Measurements from ENCODE around the gene YAP1.
A peak's percentile ranks its signal among the peaks of the same experiment; 100 is the strongest.
"Not testable (repeated sequence)": the region's sequence is repeated elsewhere in the genome, so short reads cannot be mapped to it uniquely, and the experiment has no call there.

YAP1 gene

DNA sequence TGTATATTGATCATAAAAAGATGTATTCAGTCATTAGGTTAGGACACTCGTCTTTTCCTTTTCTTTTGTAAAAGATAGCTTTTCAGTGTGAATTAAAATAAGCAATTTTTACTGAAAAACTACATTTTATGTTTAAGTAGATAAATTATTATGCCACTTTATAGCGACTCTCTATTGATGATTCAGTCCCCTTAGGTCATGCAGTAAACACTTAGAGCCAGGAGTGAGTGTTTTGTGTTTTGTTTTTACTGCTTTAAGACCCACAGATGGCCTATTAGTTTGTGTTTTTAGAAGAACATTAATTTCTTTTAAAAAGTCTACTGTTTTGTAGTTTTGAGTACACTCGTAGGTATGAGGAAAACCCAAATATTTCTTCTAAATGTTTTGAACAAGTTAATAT lies 86.6 kb downstream of the YAP1 start:
- Histone ChIP-seq H3K9ac (ENCODE audit: low read depth, low read length, poor library complexity) (no peak overlapping the region), H2AFZ (ENCODE audit: low read length) (no peak overlapping the region), H2AK5ac (ENCODE audit: low read depth, low read length) (no peak overlapping the region), H2BK5ac (ENCODE audit: low read length) (no peak overlapping the region), H4K8ac (ENCODE audit: low read depth, low read length) (no peak overlapping the region), H3K27me3 (ENCODE audit: control insufficient read depth in 3 of 3, insufficient read depth in 3 of 3, low read depth in 1 of 3, low read length in 3 of 3) (no peaks in the 10 kb centered on the region), H3K4me2 (ENCODE audit: insufficient read depth, low read length, poor library complexity, severe bottlenecking) (no peak overlapping the region), H3K18ac (ENCODE audit: low read length) (no peak overlapping the region), H2BK15ac (ENCODE audit: low read length) (no peak overlapping the region), H3K4me1 (ENCODE audit: control insufficient read depth in 2 of 2, insufficient read depth in 1 of 2, low read depth in 1 of 2, low read length in 2 of 2) (peaks cover 0 to 23% of the 10 kb centered on the region in 2 donors), H2BK120ac (ENCODE audit: low read depth, low read length) (no peak overlapping the region), H4K91ac (ENCODE audit: low read depth, low read length, poor library complexity) (no peak overlapping the region), H3K79me1 (ENCODE audit: low read depth, low read length) (no peaks in the 10 kb centered on the region), H3K27ac (replicated peaks; ENCODE audit: low read length) (no peak overlapping the region), H3K4ac (ENCODE audit: low read length) (no peak overlapping the region), H3K4me3 (ENCODE audit: low read length in 2 of 2) (no peak overlapping the region), H3K9me3 (replicated peaks in 1 of 2; ENCODE audit: control insufficient read depth in 2 of 2, insufficient read depth in 1 of 2, low read depth in 1 of 2, low read length in 2 of 2) (peaks cover 0 to 18% of the 10 kb centered on the region in 2 donors), H3K36me3 (replicated peaks in 1 of 2; ENCODE audit: control insufficient read depth in 2 of 2, insufficient read depth in 2 of 2, low read length in 2 of 2) (peaks cover 0 to 49% of the 10 kb centered on the region in 2 donors), H3K23ac (ENCODE audit: low read depth, low read length, poor library complexity) (no peak overlapping the region), H2BK12ac (ENCODE audit: low read length) (no peak overlapping the region), H3K14ac (ENCODE audit: low read length) (no peak overlapping the region)
- WGBS, 2 donors (ENCODE audit: extremely low coverage in 2 of 2, insufficient read length in 2 of 2, insufficient replicate concordance in 1 of 2): no CpG with 5 or more reads among the region's 3 CpGs
- DNase-seq (ENCODE audit: low spot score): no peak

DNA sequence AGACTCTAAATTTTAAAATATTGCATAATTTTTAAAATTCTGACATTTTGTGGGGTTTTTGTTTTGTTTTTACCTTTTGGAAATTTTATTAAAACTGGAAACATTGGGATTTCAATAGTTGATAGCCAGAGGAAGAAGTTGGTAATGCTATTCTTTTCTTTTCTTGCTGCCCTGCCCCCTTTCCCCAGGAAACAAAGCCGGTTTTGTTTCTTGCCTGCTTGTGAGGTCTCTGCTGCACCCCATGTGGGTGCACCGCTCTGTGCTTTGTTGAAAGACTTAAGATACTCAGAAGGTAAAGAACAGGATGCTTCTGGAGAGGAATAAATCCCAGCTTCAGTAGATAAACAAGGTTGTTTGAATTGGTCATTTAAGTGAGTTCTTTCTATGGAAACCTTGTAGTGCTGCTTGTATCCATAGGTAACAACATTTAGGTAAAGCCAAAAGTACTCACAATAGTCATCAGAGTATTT lies 87.5 kb downstream of the YAP1 start:
- Histone ChIP-seq H2BK120ac (ENCODE audit: low read depth, low read length) (no peak overlapping the region), H4K91ac (ENCODE audit: low read depth, low read length, poor library complexity) (no peak overlapping the region), H2BK5ac (ENCODE audit: low read length) (no peak overlapping the region), H3K23ac (ENCODE audit: low read depth, low read length, poor library complexity) (no peak overlapping the region), H3K4me3 (ENCODE audit: low read length in 2 of 2) (no peak overlapping the region), H3K4ac (ENCODE audit: low read length) (no peak overlapping the region), H2AK5ac (ENCODE audit: low read depth, low read length) (no peak overlapping the region), H3K4me1 (ENCODE audit: control insufficient read depth in 2 of 2, insufficient read depth in 1 of 2, low read depth in 1 of 2, low read length in 2 of 2) (peaks cover 0 to 24% of the 10 kb centered on the region in 2 donors), H3K27ac (replicated peaks; ENCODE audit: low read length) (no peak overlapping the region), H4K8ac (ENCODE audit: low read depth, low read length) (no peak overlapping the region), H3K18ac (ENCODE audit: low read length) (no peak overlapping the region), H3K9me3 (replicated peaks in 1 of 2; ENCODE audit: control insufficient read depth in 2 of 2, insufficient read depth in 1 of 2, low read depth in 1 of 2, low read length in 2 of 2) (peaks cover 0 to 16% of the 10 kb centered on the region in 2 donors), H2AFZ (ENCODE audit: low read length) (no peak overlapping the region), H3K4me2 (ENCODE audit: insufficient read depth, low read length, poor library complexity, severe bottlenecking) (no peak overlapping the region), H3K27me3 (ENCODE audit: control insufficient read depth in 3 of 3, insufficient read depth in 3 of 3, low read depth in 1 of 3, low read length in 3 of 3) (no peaks in the 10 kb centered on the region), H3K14ac (ENCODE audit: low read length) (no peak overlapping the region), H3K79me1 (ENCODE audit: low read depth, low read length) (no peaks in the 10 kb centered on the region), H2BK12ac (ENCODE audit: low read length) (no peak overlapping the region), H3K36me3 (replicated peaks in 1 of 2; ENCODE audit: control insufficient read depth in 2 of 2, insufficient read depth in 2 of 2, low read length in 2 of 2) (peaks cover 0 to 47% of the 10 kb centered on the region in 2 donors), H3K9ac (ENCODE audit: low read depth, low read length, poor library complexity) (no peak overlapping the region), H2BK15ac (ENCODE audit: low read length) (no peak overlapping the region)
- DNase-seq (ENCODE audit: low spot score): peak; percentile 64
- WGBS, 2 donors (ENCODE audit: extremely low coverage in 2 of 2, insufficient read length in 2 of 2, insufficient replicate concordance in 1 of 2): no CpG with 5 or more reads among the region's 2 CpGs

GRCh38 chr11:102199673-102200072 lies 89.4 kb downstream of the YAP1 start:
- no peak overlapping the region for H3K4me3 ChIP-seq (ENCODE audit: low read length in 2 of 2)
- H3K27me3 ChIP-seq (ENCODE audit: control insufficient read depth in 3 of 3, insufficient read depth in 3 of 3, low read depth in 1 of 3, low read length in 3 of 3): no peaks in the 10 kb centered on the region
- H2BK5ac ChIP-seq (ENCODE audit: low read length): no peak overlapping the region
- H3K79me1 ChIP-seq (ENCODE audit: low read depth, low read length): no peaks in the 10 kb centered on the region
- no peak overlapping the region for H2AFZ ChIP-seq (ENCODE audit: low read length)
- H4K8ac ChIP-seq (ENCODE audit: low read depth, low read length): no peak overlapping the region
- no peak overlapping the region for H3K9ac ChIP-seq (ENCODE audit: low read depth, low read length, poor library complexity)
- H3K36me3 ChIP-seq (replicated peaks in 1 of 2; ENCODE audit: control insufficient read depth in 2 of 2, insufficient read depth in 2 of 2, low read length in 2 of 2): peaks cover 0 to 50% of the 10 kb centered on the region in 2 donors
- H3K4ac ChIP-seq (ENCODE audit: low read length): no peak overlapping the region
- H3K14ac ChIP-seq (ENCODE audit: low read length): no peak overlapping the region
- H2BK12ac ChIP-seq (ENCODE audit: low read length): no peak overlapping the region
- H3K4me2 ChIP-seq (ENCODE audit: insufficient read depth, low read length, poor library complexity, severe bottlenecking): no peak overlapping the region
- no peak overlapping the region for H3K23ac ChIP-seq (ENCODE audit: low read depth, low read length, poor library complexity)
- no peak overlapping the region for H3K27ac ChIP-seq (replicated peaks; ENCODE audit: low read length)
- no peak overlapping the region for H2BK15ac ChIP-seq (ENCODE audit: low read length)
- no CpG with 5 or more reads among the region's 2 CpGs for WGBS, 2 donors (ENCODE audit: extremely low coverage in 2 of 2, insufficient read length in 2 of 2, insufficient replicate concordance in 1 of 2)
- no peak overlapping the region for H4K91ac ChIP-seq (ENCODE audit: low read depth, low read length, poor library complexity)
- H2BK120ac ChIP-seq (ENCODE audit: low read depth, low read length): no peak overlapping the region
- peaks cover 1 to 26% of the 10 kb centered on the region in 2 donors for H3K4me1 ChIP-seq (ENCODE audit: control insufficient read depth in 2 of 2, insufficient read depth in 1 of 2, low read depth in 1 of 2, low read length in 2 of 2)
- no peak overlapping the region for H3K18ac ChIP-seq (ENCODE audit: low read length)
- peaks cover 0 to 8% of the 10 kb centered on the region in 2 donors for H3K9me3 ChIP-seq (replicated peaks in 1 of 2; ENCODE audit: control insufficient read depth in 2 of 2, insufficient read depth in 1 of 2, low read depth in 1 of 2, low read length in 2 of 2)
- DNase-seq (ENCODE audit: low spot score): no peak
- no peak overlapping the region for H2AK5ac ChIP-seq (ENCODE audit: low read depth, low read length)

GRCh38 chr11:102200325-102200724 lies 90.1 kb downstream of the YAP1 start:
- WGBS, 2 donors (ENCODE audit: extremely low coverage in 2 of 2, insufficient read length in 2 of 2, insufficient replicate concordance in 1 of 2): no CpG with 5 or more reads among the region's 5 CpGs
- not testable (repeated sequence) for H3K4me2 ChIP-seq (ENCODE audit: insufficient read depth, low read length, poor library complexity, severe bottlenecking); H4K8ac ChIP-seq (ENCODE audit: low read depth, low read length); H3K14ac ChIP-seq (ENCODE audit: low read length); H3K23ac ChIP-seq (ENCODE audit: low read depth, low read length, poor library complexity); H2BK12ac ChIP-seq (ENCODE audit: low read length); H4K91ac ChIP-seq (ENCODE audit: low read depth, low read length, poor library complexity); H2BK15ac ChIP-seq (ENCODE audit: low read length); H3K4me3 ChIP-seq (ENCODE audit: low read length in 2 of 2); H3K27ac ChIP-seq (replicated peaks; ENCODE audit: low read length); H3K18ac ChIP-seq (ENCODE audit: low read length); H3K27me3 ChIP-seq (ENCODE audit: control insufficient read depth in 3 of 3, insufficient read depth in 3 of 3, low read depth in 1 of 3, low read length in 3 of 3); DNase-seq (ENCODE audit: low spot score); H3K9ac ChIP-seq (ENCODE audit: low read depth, low read length, poor library complexity); H2BK120ac ChIP-seq (ENCODE audit: low read depth, low read length); H2AK5ac ChIP-seq (ENCODE audit: low read depth, low read length); H2AFZ ChIP-seq (ENCODE audit: low read length); H3K4ac ChIP-seq (ENCODE audit: low read length); H2BK5ac ChIP-seq (ENCODE audit: low read length); H3K9me3 ChIP-seq (replicated peaks in 1 of 2; ENCODE audit: control insufficient read depth in 2 of 2, insufficient read depth in 1 of 2, low read depth in 1 of 2, low read length in 2 of 2); H3K79me1 ChIP-seq (ENCODE audit: low read depth, low read length)
- Histone ChIP-seq H3K36me3 (replicated peaks in 1 of 2; ENCODE audit: control insufficient read depth in 2 of 2, insufficient read depth in 2 of 2, low read length in 2 of 2) (peaks cover 0 to 50% of the 10 kb centered on the region in 2 donors), H3K4me1 (ENCODE audit: control insufficient read depth in 2 of 2, insufficient read depth in 1 of 2, low read depth in 1 of 2, low read length in 2 of 2) (peaks cover 1 to 26% of the 10 kb centered on the region in 2 donors)
